Heart right ventricle (tissue), 16 donors: Measurements from ENCODE around the gene SLC2A13. TPM values are rescaled to one million over a fixed set of nuclear protein-coding genes. Genes with fewer than 3 reads are reported as not detected.

Experiments
- ATAC-seq, 8 donors: fragments of 200-7000 bp; cut with Tn5 transposase; one replicate each; pipeline ENCODE4 v1.9.1; 2020; ENCODE audit warnings: mild to moderate bottlenecking in 8 of 8, moderate library complexity in 8 of 8, moderate number of reproducible peaks in 1 of 8
- DNase-seq, 2 donors: peaks; one replicate each; pipeline ENCODE4 v3.0.0-alpha.2; 2020
- H3K27ac ChIP-seq, 10 donors: fragments of 200-600 bp; sonication (generic) in 2 of 10; one replicate each; pipeline versions ENCODE4 v1.5.0 to v1.8.0; 2020 to 2022; ENCODE audit warnings: mild to moderate bottlenecking in 3 of 10
- H3K27me3 ChIP-seq, 7 donors: fragments of 200-600 bp; one replicate each; pipeline ENCODE4 v1.8.0; 2021 to 2022; ENCODE audit warnings: mild to moderate bottlenecking in 2 of 7
- H3K36me3 ChIP-seq, 9 donors: fragments of 200-600 bp; sonication (generic) in 1 of 9; one replicate each; pipeline versions ENCODE4 v1.5.0 to v1.8.0; 2020 to 2022; ENCODE audit warnings: mild to moderate bottlenecking in 2 of 9
- H3K4me1 ChIP-seq, 9 donors: fragments of 200-600 bp; sonication (generic) in 1 of 9; one replicate each; pipeline versions ENCODE4 v1.5.0 to v1.8.0; 2020 to 2022; ENCODE audit warnings: mild to moderate bottlenecking in 4 of 9
- H3K4me3 ChIP-seq, 10 donors: fragments of 200-600 bp; sonication (generic) in 2 of 10; one replicate each; pipeline versions ENCODE4 v1.5.0 to v1.8.0; 2020 to 2022; ENCODE audit warnings: mild to moderate bottlenecking in 7 of 10, moderate library complexity in 2 of 10
- H3K9me3 ChIP-seq, 11 donors: fragments of 200-600 bp in 10 of 11; sonication (generic) in 2 of 11; one replicate each; pipeline versions ENCODE4 v1.5.0 to v1.8.0; 2013 to 2022; ENCODE audit warnings: mild to moderate bottlenecking in 2 of 11, control low read depth in 1 of 11, moderate library complexity in 1 of 11
- WGBS, 2 donors: extraction: QIAGEN DNeasy Blood & Tissue Kit; methylation state at CpG; one replicate each; pipeline ENCODE4 v1.1.7; 2013; ENCODE audit warnings: inconsistent platforms in 1 of 2; 5-methylcytosine and 5-hydroxymethylcytosine counted together
- intact Hi-C, 10 donors: fragments of 100-400 bp; cut with DNase I; formaldehyde crosslinking; loops; one replicate each; pipeline versions ENCODE4 v1.11.1 to v1.14.2; 2022
- polyA plus RNA-seq, 2 donors: library from polyadenylated mRNA; stranded (reverse); fragments of 200-250 nt; gene quantifications; one replicate each; pipeline ENCODE4 v1.2.3, GENCODE V29; 2013
- total RNA-seq, 10 donors: library from RNA; stranded (reverse); fragmentation: NEBNext Ultra II Directional in 3 of 10; extraction: Animal tissue kit (Norgen Biotek cat#: 25700) in 3 of 10; gene quantifications; one replicate each; pipeline versions ENCODE4 v1.2.1 to v1.2.4, GENCODE V29; 2021 to 2023
- TF ChIP-seq, protein P1 (sequence below), 9 donors: fragments of 200-600 bp; sonication (generic) in 2 of 9; IDR thresholded peaks; one replicate each; pipeline versions ENCODE4 v1.5.0 to v1.8.0; 2021 to 2022; ENCODE audit warnings: antibody characterized with exemption in 9 of 9, mild to moderate bottlenecking in 5 of 9, moderate library complexity in 1 of 9
- donor health status: Arrhythmogenic right ventricular cardiomyopathy.
- donor health status: ischemic (EF 13 %, LVEDD 7.1; RV severe dilation, severe dysfunction).
- donor health status: healthy with polysubstance abuse.
- donor health status: DM: no; HTN: yes; CAD: no.
- donor health status: DM: no; HTN: no; CAD: no.
- donor health status: ischemic (EF 25% LVEDD 6.9; RV normal size, moderate dysfunction).
- donor health status: ischemic (EF 25% LVEDD 5.7; RV mildly dilated, moderate dysfunction).
- donor health status: healthy.
- donor health status: DM: yes; HTN: yes; CAD: no.
- donor health status: Ischemic cardiomyopathy.
- donor health status: ischemic (EF 35%, LVEDD 5.7; RV mildly dilated, moderate dysfunction).
- donor health status: nonischemic (EF 11% LVEDD 7.7; RV severe dilation, severe dysfunction).
- donor health status: DM: yes; HTN: yes; CAD: no.
- donor health status: PGD.
- donor health status: ischemic (EF 29% LVEDD 5.4; RV normal size, mild dysfunction).
- donor health status: nonischemic (EF 23%, LVEDD 6.1; RV moderate dilation, normal function).

Gene SLC2A13
- total and polyA plus RNA-seq, 12 donors: 2.6 to 14.2 (median 9.8) TPM

DNA sequence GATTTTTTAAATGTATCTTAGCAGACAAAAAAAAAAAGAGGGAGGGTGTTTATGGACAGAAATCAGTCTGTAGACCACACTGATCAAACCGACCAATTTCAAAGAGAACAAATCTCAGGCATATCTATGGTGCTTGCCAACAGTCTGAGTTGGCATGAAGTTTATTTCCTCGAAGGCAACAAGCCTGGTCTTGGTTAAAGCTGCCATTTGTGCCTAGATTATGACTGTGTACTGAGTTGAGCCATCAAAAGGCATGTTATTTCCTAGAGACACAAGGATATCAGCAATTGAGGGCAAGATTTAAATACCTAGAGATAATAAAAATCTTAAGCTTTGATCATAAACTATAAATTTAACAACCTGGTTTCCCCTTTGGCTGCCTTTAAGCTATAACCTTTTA, 119.2 kb downstream of the SLC2A13 start:
- no peaks in the 10 kb centered on the region for H3K9me3 ChIP-seq
- ATAC-seq (no peak), DNase-seq (no peak)
- 81 to 94% methylated on average over 2 of the region's 2 CpGs for WGBS, 2 donors
- H3K36me3 ChIP-seq: no peaks in the 10 kb centered on the region
- TF ChIP-seq, protein P1, sequence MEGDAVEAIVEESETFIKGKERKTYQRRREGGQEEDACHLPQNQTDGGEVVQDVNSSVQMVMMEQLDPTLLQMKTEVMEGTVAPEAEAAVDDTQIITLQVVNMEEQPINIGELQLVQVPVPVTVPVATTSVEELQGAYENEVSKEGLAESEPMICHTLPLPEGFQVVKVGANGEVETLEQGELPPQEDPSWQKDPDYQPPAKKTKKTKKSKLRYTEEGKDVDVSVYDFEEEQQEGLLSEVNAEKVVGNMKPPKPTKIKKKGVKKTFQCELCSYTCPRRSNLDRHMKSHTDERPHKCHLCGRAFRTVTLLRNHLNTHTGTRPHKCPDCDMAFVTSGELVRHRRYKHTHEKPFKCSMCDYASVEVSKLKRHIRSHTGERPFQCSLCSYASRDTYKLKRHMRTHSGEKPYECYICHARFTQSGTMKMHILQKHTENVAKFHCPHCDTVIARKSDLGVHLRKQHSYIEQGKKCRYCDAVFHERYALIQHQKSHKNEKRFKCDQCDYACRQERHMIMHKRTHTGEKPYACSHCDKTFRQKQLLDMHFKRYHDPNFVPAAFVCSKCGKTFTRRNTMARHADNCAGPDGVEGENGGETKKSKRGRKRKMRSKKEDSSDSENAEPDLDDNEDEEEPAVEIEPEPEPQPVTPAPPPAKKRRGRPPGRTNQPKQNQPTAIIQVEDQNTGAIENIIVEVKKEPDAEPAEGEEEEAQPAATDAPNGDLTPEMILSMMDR (IDR thresholded peaks at IDR 0.05): no peak
- no peak overlapping the region for H3K27ac ChIP-seq
- no peak overlapping the region for H3K4me3 ChIP-seq
- intact Hi-C loops: loop anchor here in 3 of 10 donors (5.0 kb wide), 2 partner anchors 214 to 219 kb away; no protein-coding TSS in a partner anchor
- peaks cover 0 to 6% (median 0%) of the 10 kb centered on the region in 9 donors for H3K4me1 ChIP-seq
- no peaks in the 10 kb centered on the region for H3K27me3 ChIP-seq

DNA sequence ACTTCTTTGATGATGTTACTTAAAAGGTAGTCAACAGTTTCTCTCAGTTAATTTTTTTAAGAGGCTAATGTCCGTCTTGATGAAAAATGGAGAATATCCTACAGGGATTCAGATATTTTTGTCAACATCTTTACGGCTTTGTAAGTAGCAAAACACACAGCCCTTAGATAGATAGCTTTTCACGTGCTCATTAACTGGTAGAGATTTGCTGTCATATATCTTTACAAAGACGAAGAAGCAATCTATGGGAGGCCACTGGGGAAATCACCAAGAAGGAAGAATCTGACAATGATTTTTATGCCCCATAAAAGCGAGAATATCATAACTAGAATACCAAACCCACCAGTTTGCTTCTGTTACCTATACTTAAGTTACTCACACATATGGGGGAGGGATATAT, 121.2 kb downstream of the SLC2A13 start:
- Histone ChIP-seq H3K4me3 (no peak overlapping the region), H3K4me1 (peaks cover 0 to under 1% (median 0%) of the 10 kb centered on the region in 9 donors), H3K27me3 (no peaks in the 10 kb centered on the region), H3K27ac (no peak overlapping the region), H3K36me3 (no peaks in the 10 kb centered on the region), H3K9me3 (peaks cover 0 to 3% (median 0%) of the 10 kb centered on the region in 11 donors)
- TF ChIP-seq, protein P1 (IDR thresholded peaks at IDR 0.05): no peak
- intact Hi-C loops: loop anchor here in 3 of 10 donors (5.0 kb wide), 2 partner anchors 212 to 217 kb away; no protein-coding TSS in a partner anchor
- DNase-seq (no peak), ATAC-seq (no peak)
- WGBS, 2 donors: 77 to 93% methylated on average over 5 of the region's 5 CpGs

DNA sequence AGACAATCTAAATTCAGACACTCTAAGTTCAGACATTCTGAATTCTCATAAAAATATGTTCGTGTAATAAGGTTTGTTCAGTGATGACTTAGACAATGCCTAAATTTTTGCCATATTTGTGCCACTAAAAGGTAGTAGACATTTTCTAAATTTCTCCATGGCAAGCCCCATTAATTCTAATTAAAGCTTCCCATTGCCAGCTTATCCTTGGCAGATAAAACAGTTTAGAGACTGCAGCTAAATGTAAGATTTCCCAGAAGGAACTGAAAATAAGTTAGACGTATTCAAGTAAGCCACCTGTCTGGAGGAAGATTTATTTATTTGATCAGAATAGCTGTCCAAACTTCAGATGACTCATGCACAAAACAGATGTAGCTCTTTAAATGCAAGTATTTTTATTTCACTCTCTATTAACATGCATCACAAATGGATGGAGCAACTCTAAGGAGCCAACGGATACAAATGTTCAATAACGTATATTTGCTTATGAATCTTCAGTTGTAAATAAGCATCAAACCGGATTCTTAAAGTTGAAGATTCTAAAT, 130.4 kb downstream of the SLC2A13 start:
- TF ChIP-seq, protein P1 (IDR thresholded peaks at IDR 0.05): no peak
- H3K9me3 ChIP-seq: peaks cover 0 to 5% (median 0%) of the 10 kb centered on the region in 11 donors
- H3K4me1 ChIP-seq: peaks cover 0 to 3% (median 0%) of the 10 kb centered on the region in 9 donors
- WGBS, 2 donors: 88 to 93% methylated on average over 5 of the region's 5 CpGs
- H3K27me3 ChIP-seq: no peaks in the 10 kb centered on the region
- intact Hi-C loops: no loop called here
- DNase-seq: no peak
- H3K4me3 ChIP-seq: no peak overlapping the region
- H3K27ac ChIP-seq: no peak overlapping the region
- ATAC-seq: no peak
- H3K36me3 ChIP-seq: no peaks in the 10 kb centered on the region

DNA sequence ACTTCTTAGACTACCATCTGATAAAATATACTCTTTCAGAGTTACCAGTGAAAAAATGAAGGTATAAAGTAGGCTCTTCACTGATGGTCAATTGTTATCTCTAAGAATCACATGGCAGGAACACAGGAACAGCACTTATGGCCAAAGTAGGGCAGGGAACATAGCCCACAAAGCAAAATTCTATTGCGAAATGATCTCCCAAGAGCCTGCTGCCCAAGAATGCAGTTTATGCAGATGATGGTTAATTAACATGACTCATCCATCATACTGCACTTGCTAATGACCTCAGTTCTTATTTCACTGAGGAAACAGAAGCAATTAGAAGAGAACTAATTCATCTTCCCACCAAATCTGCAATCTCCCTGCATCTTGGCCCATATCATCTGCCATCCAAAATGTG, 133.8 kb downstream of the SLC2A13 start:
- TF ChIP-seq, protein P1 (IDR thresholded peaks at IDR 0.05): no peak
- Histone ChIP-seq H3K9me3 (peaks cover 0 to 10% (median 0%) of the 10 kb centered on the region in 11 donors), H3K27ac (no peak overlapping the region), H3K4me1 (peaks cover 0 to 5% (median 0%) of the 10 kb centered on the region in 9 donors), H3K4me3 (no peak overlapping the region), H3K36me3 (no peaks in the 10 kb centered on the region), H3K27me3 (no peaks in the 10 kb centered on the region)
- DNase-seq (no peak), ATAC-seq (no peak)
- 86 to 94% methylated on average over 1 of the region's 1 CpG for WGBS, 2 donors
- intact Hi-C loops: no loop called here
